Mucosa of gallbladder (tissue), 1 donor: ENCODE results near the gene CTU1. TPM values are rescaled to one million over a fixed set of nuclear protein-coding genes. Genes with fewer than 3 reads are reported as not detected.

Source experiments
- total RNA-seq: library from RNA; stranded (reverse); gene quantifications from one replicate; pipeline ENCODE4 v1.2.1, GENCODE V29; 2021
- donor health status: DM: no; HTN: no; CAD: no.

The CTU1 gene
- total RNA-seq, 1 donor from 2014 or later: 12.1 TPM

Other genes starting within 250 kb of the CTU1 start
- not detected for gene KLK2, start 235.0 kb downstream of the CTU1 start, total RNA-seq
- not detected for gene KLK4, start 197.0 kb downstream of the CTU1 start, total RNA-seq
- not detected for gene KLK5, start 155.4 kb downstream of the CTU1 start, total RNA-seq
- 1.5 TPM for gene KLK6, start 138.8 kb downstream of the CTU1 start, total RNA-seq
- 0.14 TPM for gene KLK7, start 124.5 kb downstream of the CTU1 start, total RNA-seq
- gene KLK8, start 106.8 kb downstream of the CTU1 start, total RNA-seq: 2.4 TPM
- gene KLK10, start 88.7 kb downstream of the CTU1 start, total RNA-seq: 42.8 TPM
- 274 TPM for gene KLK11, start 81.8 kb downstream of the CTU1 start, total RNA-seq
- 0.78 TPM for gene KLK12, start 73.4 kb downstream of the CTU1 start, total RNA-seq
- 2.0 TPM for gene KLK13, start 43.3 kb downstream of the CTU1 start, total RNA-seq
- 0.63 TPM for gene KLK14, start 25.5 kb downstream of the CTU1 start, total RNA-seq
- 6.3 TPM for gene SIGLEC9, start 16.5 kb upstream of the CTU1 start, total RNA-seq
- gene SIGLEC7, start 33.9 kb upstream of the CTU1 start, total RNA-seq: 3.5 TPM
- gene CD33, start 116.7 kb upstream of the CTU1 start, total RNA-seq: 8.3 TPM
- gene SIGLECL1, start 142.7 kb upstream of the CTU1 start, total RNA-seq: not detected
- gene IGLON5, start 203.2 kb upstream of the CTU1 start, total RNA-seq: 0.37 TPM
- 11.3 TPM for gene VSIG10L, start 233.7 kb upstream of the CTU1 start, total RNA-seq